Mesothelial cell of epicardium (in vitro differentiated cells): ENCODE data around the gene DIAPH3. TPM values are rescaled to one million over a fixed set of nuclear protein-coding genes. Genes with fewer than 3 reads are reported as not detected.

Experiments
- DNase-seq, 2 experiments: peaks; one replicate each; pipeline ENCODE4 v3.0.0; 2021; ENCODE audit warnings: low spot score in 2 of 2; ENCODE audit not compliant: unreplicated experiment in 2 of 2
- H3K27ac Mint-ChIP-seq: 2 replicates; pipeline ENCODE4 v1.8.0; 2021; ENCODE audit warnings: mixed read lengths
- H3K27me3 Mint-ChIP-seq: 2 replicates; pipeline ENCODE4 v1.8.0; 2021; ENCODE audit warnings: low read depth, mixed read lengths
- H3K36me3 Mint-ChIP-seq: 2 replicates; pipeline ENCODE4 v1.8.0; 2021; ENCODE audit warnings: mixed read lengths
- H3K4me1 Mint-ChIP-seq: 2 replicates; pipeline ENCODE4 v1.8.0; 2021; ENCODE audit warnings: mixed read lengths
- H3K4me3 Mint-ChIP-seq: 2 replicates; pipeline ENCODE4 v1.8.0; 2021; ENCODE audit warnings: mild to moderate bottlenecking, moderate library complexity, mixed read lengths
- H3K9me3 Mint-ChIP-seq: 2 replicates; pipeline ENCODE4 v1.8.0; 2021; ENCODE audit warnings: mixed read lengths
- total RNA-seq: library from RNA; stranded (reverse); gene quantifications from 3 replicates; pipeline ENCODE4 v1.2.1, GENCODE V29; 2021
- TF ChIP-seq, protein P1 (sequence below): fragments of 200-600 bp; sonication (generic); IDR thresholded peaks from one replicate; pipeline ENCODE4 v1.5.0; 2021; ENCODE audit warnings: antibody characterized with exemption; ENCODE audit not compliant: unreplicated experiment

DIAPH3 gene
- total RNA-seq, 1 donor from 2014 or later = 16.8 TPM

- Mint-ChIP-seq H3K4me3 (no peak overlapping the region), H3K27ac (no peak overlapping the region), H3K4me1 (peaks cover 3% of the 10 kb centered on the region), H3K27me3 (no peaks in the 10 kb centered on the region), H3K9me3 (no peaks in the 10 kb centered on the region), H3K36me3 (peaks cover 6% of the 10 kb centered on the region)
- TF ChIP-seq, protein P1, sequence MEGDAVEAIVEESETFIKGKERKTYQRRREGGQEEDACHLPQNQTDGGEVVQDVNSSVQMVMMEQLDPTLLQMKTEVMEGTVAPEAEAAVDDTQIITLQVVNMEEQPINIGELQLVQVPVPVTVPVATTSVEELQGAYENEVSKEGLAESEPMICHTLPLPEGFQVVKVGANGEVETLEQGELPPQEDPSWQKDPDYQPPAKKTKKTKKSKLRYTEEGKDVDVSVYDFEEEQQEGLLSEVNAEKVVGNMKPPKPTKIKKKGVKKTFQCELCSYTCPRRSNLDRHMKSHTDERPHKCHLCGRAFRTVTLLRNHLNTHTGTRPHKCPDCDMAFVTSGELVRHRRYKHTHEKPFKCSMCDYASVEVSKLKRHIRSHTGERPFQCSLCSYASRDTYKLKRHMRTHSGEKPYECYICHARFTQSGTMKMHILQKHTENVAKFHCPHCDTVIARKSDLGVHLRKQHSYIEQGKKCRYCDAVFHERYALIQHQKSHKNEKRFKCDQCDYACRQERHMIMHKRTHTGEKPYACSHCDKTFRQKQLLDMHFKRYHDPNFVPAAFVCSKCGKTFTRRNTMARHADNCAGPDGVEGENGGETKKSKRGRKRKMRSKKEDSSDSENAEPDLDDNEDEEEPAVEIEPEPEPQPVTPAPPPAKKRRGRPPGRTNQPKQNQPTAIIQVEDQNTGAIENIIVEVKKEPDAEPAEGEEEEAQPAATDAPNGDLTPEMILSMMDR = no peak
- DNase-seq = no peak
Observed at GRCh38 chr13:59809564-59809963, 354.2 kb downstream of the DIAPH3 start.

DNA sequence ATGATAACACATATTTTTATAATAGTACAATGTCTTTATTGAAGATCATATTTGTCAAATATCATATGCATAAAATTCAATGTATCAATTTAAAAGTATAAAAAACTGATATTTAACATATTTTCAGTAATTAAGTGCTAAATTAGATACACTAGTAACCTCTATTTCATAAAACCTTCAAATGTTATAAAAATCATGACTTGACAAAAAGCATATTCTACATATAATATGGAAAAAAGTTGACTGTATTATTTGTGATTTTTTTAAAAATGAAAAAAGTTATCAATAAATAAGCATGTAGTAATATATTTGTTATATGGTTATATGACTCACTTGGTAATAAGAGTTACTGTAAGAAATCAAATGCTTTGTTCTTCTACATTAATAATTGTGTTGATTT lies 356.9 kb downstream of the DIAPH3 start:
- H3K27ac Mint-ChIP-seq = no peak overlapping the region

GRCh38 chr13:59801107-59801880 lies 362.4 kb downstream of the DIAPH3 start:
- H3K9me3 Mint-ChIP-seq = no peaks in the 10 kb centered on the region
- peak overlapping the region; percentile 81 for H3K27ac Mint-ChIP-seq

More for the DNA sequence above, 356.9 kb downstream of the DIAPH3 start:
- H3K4me3 Mint-ChIP-seq = no peak overlapping the region
- DNase-seq = no peak
- H3K36me3 Mint-ChIP-seq = peaks cover 5% of the 10 kb centered on the region
- TF ChIP-seq, protein P1 = no peak
- H3K4me1 Mint-ChIP-seq = peaks cover 10% of the 10 kb centered on the region
- no peaks in the 10 kb centered on the region for H3K9me3 Mint-ChIP-seq
- no peaks in the 10 kb centered on the region for H3K27me3 Mint-ChIP-seq

GRCh38 chr13:59793107-59793506 lies 370.6 kb downstream of the DIAPH3 start:
- no peak for DNase-seq
- Mint-ChIP-seq H3K9me3 (no peaks in the 10 kb centered on the region), H3K36me3 (peaks cover 2% of the 10 kb centered on the region), H3K27me3 (no peaks in the 10 kb centered on the region), H3K4me1 (peaks cover 18% of the 10 kb centered on the region), H3K4me3 (no peak overlapping the region), H3K27ac (no peak overlapping the region)
- TF ChIP-seq, protein P1 = no peak

More at GRCh38 chr13:59801107-59801880, 362.4 kb downstream of the DIAPH3 start:
- no peaks in the 10 kb centered on the region for H3K27me3 Mint-ChIP-seq
- H3K4me1 Mint-ChIP-seq = peaks cover 29% of the 10 kb centered on the region
- TF ChIP-seq, protein P1 = no peak
- no peak for DNase-seq
- no peak overlapping the region for H3K4me3 Mint-ChIP-seq
- peaks cover 4% of the 10 kb centered on the region for H3K36me3 Mint-ChIP-seq

DNA sequence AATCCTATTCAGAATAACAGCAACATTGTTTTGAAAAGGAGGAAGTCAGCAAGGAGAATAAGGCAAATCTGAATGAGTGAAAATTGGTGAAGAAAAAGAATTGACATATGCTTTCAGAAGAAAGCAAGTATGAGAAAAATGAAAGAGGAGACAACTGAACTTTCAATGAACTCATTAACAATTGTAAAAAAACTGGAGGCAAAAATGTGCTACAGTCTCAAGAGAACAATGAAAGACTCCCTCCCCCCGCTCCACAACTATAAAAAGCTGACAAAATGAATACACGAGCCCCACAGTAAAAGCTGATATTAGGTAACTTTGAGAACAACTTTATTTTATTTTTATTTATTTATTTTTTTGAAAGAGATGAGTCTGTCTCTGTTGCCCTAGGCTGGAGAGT lies 373.1 kb downstream of the DIAPH3 start:
- Mint-ChIP-seq H3K27ac (peak overlapping the region; percentile 88), H3K27me3 (no peaks in the 10 kb centered on the region), H3K9me3 (no peaks in the 10 kb centered on the region), H3K4me3 (no peak overlapping the region), H3K4me1 (peaks cover 21% of the 10 kb centered on the region), H3K36me3 (peaks cover 2% of the 10 kb centered on the region)
- TF ChIP-seq, protein P1 = no peak
- DNase-seq = no peak
